Stimulated activated CD8-positive, alpha-beta memory T cell treated with anti-CD3 and anti-CD28 coated beads, Interleukin-7, amount 100 ng/mL, for 48 hours (primary cell): ENCODE measurements around the gene FHOD1.

Experiments
- DNase-seq, 2 donors: peaks; one replicate each; pipeline ENCODE4 v3.0.0-alpha.2; 2020; ENCODE audit warnings: low read depth in 1 of 2; ENCODE audit errors: extremely low read depth in 1 of 2

The FHOD1 gene

DNA sequence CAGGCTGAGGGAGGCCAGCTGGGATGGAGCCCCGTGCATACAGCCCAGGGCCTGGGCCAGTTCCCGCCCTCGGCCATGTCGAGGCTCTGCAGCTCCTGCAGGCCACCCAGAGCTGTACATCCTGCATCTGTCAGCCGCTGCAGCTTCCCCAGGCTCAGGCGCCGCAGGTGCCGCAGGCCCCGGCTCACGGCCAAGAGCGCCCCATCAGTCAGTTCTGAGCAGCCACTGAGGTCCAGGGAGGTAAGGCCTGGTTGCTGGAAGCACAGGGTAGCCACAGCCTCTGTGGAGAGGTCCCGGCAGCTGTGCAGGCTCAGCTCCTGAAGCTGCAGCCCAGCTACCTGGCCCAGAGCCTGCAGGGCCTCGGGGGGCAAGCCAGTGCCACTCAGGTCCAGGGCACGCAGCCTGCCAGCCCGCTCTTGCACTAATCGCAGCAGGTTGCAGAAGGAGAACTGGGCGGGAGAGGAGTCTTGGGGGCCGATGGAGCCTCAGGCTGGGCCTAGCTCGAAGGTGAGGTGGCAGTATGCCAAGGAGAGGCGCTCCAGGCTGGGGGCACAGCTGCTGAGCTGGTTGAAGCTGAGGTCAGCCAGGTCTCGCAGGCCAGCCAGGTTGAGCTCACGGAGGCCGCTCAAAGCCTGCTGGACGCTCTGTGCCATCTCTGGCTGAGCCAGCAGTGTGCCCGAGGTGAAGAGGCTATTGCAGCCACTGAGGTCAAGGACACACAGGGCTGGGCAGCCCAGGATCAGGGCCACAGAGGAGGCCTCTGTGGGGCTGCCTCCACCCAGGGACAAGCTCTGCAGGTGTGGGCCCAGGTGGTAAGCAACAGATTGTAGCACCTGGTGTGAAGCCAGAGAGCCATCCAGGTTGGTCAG lies 37.0 kb downstream of the FHOD1 start:
- no peak for DNase-seq

DNA sequence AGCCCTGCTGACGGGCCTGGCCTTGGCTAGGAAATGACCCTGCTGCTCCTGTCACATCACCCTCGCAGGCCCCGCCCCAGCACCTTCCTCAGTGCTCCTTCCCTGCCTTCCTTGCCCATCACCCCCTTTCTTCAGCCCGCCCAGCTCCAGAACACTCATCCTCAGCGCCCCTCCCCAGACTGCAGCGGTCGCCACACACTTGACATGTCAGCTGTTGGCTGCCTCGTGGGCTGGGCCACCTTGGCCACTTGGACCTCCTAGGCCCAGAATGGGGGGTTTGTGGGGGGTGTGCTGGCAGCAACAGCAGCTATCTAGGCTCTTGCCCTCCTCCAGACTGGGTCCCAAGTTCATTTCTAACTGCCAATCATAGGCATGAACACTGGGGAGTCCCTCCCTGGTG lies 37.7 kb downstream of the FHOD1 start:
- no peak for DNase-seq

DNA sequence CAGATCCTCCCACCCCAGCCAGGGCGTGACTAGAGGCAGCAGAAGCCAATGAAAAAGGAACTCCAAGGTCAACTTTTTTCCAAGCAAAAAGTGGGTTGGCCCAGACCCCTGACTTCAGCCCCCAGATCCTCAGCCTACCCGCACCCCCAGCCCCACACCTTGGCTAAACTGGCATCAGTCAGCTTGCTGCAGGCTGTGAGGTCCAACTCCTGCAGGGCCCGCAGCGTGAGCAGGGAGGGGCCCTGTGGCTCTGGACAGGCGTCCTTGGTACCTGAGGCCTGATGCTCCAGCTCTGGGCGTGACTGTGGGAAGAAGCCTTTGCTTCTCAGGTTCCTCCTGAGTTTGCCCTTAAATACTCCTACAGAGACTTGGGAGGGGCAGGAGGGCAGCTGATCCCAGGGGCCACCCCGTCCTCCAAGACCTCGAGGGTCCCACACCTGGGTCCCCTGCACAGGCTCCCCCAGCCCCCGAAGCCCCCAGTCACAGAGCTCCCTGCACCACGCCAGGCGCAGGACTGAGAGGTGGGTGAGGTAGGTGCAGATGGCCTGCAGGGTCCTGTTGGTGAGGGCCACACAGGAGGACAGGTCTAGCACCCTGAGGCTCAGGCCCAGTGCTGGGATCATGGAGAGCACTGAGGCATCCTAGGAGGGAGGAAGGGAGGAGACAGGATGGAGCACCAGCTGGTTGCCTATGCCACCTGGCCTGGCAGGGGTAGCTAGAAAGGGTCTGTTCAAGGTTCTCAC lies 39.0 kb downstream of the FHOD1 start:
- DNase-seq: no peak

DNA sequence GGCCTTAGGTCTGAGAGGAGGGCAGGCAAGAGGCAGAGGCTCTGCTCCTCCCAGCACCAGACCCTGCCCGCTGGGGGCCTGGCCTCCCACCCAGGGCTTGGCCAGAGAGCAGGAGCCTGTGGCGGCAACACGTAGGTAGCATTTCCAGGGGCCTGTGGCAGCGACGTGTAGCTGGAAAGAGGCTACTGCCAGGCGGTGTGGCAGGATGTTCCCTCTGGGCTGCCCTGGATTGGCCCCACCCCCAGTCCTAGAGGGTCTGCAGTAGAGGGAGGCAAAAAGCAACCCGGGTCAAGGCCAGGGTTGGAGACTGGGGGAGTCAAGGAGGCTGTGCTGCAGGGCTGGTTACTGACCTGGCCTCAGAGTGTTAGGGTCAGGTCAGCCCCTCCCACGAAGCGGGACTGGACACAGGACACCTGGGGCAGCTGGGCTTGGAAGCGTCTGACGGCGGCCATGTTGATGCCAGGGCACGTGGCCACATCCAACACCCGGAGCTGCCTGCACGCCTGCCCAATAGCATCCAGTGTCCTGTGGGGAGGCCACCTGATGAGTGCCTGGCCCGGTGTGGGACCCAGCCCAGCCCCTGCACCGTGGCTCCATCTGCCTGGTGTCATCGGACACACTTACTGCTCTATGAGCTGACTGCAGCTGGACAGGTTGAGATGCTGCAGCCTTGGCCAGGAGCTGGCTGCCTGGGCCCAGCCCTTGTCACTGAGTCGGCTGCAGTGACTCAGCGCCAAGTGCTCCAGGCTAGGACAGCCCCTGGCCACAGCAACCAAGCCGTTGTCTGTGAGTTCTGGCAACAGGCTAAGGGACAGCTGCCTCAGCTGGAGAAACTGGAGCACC lies 39.8 kb downstream of the FHOD1 start:
- no peak for DNase-seq

DNA sequence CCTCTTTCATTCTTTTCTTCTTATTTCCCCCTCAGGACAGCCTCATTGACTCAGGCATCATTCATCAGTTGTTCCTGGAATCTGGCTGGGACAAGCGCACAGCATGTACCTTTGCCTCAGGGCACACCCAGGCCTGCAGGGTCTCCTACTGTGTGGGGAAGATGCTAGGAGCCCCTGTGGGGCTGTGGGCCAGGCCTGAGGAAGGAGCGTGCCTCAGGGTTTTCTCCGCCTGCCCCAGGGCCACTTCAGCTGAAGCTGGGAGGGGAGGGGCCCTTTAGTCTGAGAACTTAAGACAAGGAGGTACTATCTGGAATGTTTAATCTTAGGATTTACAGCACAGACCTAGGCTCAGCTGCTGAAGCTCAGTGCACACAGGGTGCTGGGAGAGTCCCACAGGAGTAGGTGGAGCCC lies 40.4 kb downstream of the FHOD1 start:
- DNase-seq: no peak

DNA sequence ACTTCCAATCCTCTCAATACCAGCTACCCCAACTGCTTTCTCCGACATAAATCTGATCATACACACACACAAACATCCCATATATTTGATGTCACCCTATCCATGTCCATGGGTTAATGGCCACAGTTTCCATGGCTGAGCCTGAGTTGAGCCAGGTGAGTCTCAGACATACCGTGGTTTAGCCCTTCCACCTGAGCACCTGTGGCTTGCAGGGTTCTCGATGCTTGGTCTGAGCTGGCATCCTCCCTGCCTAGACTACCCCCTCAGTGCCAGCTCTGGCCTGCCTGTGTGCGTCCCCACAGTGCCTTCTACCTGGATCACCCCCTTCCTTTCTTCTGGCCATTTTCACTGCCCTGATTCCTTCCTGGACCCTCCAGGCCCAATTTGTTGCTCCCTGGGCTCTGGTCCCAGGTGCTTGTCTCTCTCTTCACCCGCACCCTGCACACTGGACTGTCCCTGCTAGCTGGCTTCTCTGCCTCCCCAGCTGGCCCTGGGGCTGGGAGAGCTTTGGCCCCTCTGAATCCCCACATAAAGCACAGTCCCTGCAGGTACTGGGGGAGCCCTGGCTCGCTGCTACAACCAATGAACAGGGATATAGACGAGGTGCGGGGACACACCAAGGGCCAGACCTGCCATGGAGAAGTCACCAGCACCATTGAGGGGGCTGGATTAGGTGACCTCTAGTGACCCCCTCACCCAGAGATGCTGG lies 41.0 kb downstream of the FHOD1 start:
- no peak for DNase-seq

DNA sequence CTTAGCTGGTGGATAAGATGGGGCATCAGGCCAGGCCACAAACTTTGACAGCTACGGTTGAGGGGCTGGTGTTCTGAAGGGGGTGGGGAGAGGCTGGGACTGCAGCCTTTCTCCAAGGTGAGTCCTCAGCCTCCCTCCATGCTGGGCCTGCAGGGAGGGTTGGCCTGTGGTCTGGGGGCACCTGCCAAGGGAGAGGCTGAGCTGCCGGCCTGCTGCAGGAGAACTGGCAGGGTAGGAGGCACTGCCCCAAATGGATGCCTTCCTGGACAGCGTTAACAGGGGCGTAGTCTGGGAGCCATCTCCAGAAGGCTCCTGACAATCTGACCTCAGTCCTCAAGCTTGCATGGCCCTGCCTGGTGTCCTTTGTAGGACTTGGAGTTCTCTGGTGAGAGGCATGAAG lies 43.2 kb downstream of the FHOD1 start:
- DNase-seq: no peak

DNA sequence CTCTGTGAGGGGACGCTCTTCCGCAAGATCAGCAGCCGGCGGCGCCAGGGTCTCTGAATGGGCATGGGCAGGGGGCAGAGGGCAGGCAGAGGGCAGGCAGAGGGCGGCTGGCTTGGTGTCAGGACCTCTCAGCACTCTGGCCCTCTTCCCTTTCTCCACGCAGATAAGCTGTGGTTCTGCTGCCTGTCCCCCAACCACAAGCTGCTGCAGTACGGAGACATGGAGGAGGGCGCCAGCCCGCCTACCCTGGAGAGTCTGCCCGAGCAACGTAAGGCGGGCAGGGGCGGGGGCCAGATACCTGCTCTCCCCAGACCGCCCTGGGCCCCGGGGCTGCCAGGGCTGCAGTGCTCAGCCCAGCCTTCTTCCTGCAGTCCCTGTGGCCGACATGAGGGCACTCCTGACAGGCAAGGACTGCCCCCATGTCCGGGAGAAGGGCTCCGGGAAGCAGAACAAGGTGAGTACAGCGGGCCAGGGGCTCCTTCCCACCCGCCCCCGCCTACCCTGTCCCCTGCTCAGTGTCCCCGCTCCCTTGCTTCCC lies 44.3 kb downstream of the FHOD1 start:
- no peak for DNase-seq

DNA sequence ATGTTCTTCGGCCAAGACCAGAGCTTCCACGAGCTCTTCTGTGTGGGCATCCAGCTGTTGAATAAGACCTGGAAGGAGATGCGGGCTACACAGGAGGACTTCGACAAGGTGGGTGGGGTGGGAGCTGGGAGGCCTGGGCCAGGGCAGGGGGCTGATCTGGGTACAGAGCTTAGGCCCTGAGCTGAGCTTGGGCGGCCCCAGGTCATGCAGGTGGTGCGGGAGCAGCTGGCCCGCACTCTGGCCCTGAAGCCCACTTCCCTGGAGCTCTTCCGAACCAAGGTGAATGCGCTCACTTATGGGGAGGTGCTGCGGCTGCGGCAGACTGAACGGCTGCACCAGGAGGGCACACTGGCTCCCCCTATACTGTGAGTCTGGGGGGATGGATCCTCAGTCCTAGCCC lies 44.9 kb downstream of the FHOD1 start:
- DNase-seq: no peak

DNA sequence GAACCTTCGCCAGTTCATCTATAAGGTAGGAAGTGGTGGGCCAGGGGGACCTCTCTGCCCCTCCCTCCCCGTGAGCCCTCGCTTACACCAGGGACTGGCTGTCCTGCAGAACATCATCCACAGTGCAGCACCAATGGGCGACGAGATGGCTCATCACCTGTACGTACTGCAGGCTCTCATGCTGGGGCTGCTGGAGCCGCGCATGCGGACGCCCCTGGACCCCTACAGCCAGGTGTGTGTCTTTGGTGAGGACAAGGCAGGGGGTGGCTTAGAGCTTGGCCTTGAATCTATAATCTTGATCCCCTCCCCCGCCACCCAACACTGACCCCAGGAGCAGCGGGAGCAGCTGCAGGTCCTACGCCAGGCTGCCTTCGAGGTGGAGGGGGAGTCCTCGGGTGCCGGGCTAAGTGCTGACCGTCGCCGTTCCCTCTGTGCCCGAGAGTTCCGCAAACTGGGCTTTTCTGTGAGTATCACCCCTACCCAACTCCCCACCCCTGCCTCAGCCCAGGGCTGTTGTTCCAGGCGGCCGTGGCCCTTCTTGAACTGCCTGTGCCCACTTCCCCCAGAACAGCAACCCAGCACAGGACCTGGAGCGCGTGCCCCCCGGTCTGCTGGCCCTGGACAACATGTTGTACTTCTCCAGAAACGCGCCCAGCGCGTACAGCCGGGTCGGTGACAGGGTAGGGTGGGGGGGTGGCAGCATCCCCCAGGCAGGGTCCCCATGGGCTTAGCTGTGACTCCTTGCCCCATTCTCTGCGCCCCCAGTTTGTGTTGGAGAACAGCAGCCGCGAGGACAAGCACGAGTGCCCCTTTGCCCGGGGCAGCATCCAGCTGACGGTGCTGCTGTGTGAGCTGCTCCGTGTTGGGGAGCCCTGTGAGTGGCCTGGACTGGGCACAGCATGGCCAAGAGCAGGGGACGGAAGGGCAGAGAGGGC lies 45.6 kb downstream of the FHOD1 start:
- no peak for DNase-seq

DNA sequence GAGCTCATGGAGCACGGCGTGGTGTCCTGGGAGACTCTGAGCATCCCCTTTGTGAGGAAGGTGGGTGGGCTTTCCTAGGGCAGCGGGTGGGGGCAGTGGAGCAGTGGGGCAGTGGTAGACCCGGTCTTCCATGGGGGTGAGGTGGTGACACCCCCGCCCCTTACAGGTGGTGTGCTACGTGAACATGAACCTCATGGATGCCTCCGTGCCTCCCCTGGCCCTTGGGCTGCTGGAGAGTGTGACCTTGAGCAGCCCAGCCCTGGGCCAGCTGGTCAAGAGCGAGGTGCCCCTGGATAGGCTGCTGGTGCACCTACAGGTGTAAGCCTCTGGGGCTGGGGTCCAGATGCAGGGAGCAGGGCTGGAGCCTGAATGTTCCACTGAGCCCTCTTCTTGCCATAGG lies 46.8 kb downstream of the FHOD1 start:
- DNase-seq: no peak

DNA sequence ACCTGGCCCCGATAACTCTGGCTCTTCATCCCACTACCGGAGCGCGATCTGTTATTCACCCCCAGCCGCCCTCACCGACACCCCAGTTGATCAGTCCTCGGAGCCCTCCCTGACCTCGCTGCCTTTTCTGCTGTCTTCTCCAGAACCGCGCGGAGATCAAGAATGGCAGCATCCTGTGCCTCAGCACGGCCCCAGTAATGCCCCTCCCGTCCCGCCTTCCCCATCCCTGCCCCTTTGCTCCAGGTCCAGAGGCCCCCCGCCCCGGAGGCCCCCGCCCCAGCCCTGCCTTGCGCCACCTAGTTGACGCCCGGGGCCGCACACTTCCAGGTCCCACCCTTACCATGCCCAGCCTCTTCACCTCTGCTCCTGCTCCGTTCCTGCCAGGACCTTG lies 47.5 kb downstream of the FHOD1 start:
- DNase-seq: no peak

DNA sequence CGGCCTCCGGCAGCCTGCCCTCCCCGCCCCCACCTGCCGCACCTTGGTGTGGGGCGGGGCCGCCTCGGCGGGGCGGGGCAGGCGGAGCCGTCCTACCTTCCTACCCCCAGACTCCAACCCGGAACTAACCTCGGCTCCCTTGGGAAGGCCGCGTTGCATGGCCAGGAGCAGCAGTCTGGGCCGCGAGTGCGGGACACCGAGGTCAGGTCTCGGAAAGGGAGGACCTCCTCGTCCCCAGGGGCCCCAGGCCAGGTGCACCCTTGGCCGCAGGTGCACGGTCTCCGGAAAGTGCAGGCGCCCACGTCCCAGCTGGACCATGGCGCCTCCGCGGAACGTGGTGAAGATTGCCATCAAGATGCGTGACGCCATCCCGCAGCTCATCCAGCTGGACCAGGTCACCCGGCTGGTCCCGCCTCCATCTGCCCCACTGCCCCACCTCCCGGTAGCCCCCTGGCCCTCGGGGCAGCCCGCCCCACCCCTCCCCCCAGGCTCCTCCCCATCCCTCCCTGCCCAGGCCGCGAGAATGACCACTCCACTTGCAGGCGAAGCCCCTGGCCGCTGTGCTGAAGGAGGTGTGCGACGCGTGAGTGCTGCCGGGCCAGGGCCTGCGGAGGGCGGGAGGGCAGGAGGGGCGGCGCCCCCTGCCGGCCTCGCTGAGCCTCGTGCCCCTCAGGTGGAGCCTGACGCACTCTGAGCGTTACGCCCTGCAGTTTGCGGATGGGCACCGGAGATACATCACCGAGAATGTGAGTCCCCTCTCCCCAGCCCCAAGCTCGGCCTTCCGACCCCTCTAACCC lies 48.1 kb downstream of the FHOD1 start, which contains the start of gene ELMO3:
Gene ELMO3 (plus strand): TSS at position 121 of the 797 bp plus-strand sequence. CDS start 196 bp downstream, at position 317.
- no peak for DNase-seq

DNA sequence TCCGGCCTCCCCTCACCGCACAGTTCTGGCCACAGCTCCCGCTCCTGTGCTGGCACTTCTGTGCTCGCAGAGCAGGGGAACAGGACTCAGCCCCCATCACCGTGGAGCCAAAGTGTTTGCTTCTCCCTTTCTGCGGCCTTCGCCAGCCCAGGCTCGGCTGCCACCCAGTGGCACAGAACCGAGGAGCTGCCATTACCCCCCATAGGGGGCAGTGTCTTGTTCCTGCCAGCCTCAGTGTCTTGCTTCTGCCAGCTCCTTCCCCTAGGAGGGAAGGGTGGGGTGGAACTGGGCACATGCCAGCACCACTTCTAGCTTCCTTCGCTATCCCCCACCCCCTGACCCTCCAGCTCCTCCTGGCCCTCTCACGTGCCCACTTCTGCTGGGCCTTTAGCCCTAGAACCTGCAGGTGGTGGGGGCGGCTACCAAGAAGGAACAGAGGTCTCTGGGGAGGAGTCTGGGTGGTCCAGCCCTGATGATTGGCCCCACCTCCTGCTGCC lies 49.0 kb downstream of the FHOD1 start:
- no peak for DNase-seq

DNA sequence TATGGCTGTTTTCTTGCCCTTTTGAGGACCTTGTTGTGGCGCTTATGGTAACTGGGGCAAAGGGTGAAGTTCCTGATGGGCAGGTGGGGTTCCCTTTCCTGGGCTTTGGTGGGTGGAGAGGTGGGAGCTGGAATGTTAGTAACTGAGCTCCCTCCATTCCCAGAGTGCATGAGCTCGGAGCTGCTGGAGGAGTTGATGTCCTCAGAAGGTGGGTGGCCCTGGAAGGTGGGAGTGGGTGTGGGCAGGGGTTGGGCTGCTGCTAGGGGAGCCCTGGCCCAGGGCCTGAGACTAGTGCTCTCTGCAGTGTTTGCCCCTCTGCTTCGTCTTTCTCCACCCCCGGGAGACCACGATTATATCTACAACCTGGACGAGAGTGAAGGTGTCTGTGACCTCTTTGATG lies 49.6 kb downstream of the FHOD1 start:
- no peak for DNase-seq

DNA sequence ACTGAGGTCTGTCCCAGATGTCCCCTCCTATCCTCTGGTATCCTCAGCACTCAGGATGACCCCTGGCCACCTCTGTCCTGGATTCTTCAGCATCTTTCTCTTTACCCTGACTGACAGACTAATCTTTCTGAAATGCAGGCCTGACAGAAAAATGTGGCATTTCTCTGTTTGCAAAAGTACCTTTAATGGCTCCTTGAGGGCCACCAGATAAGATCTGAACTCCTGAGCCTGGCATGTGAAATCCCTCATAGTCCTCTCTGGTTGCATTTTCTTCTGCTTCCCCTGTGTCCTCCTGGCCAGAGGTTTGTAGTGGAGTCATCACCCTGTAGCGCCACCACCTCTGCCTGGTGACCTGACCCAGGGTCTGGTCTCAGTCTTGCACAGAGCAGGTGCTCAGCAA lies 50.4 kb downstream of the FHOD1 start:
- no peak for DNase-seq

DNA sequence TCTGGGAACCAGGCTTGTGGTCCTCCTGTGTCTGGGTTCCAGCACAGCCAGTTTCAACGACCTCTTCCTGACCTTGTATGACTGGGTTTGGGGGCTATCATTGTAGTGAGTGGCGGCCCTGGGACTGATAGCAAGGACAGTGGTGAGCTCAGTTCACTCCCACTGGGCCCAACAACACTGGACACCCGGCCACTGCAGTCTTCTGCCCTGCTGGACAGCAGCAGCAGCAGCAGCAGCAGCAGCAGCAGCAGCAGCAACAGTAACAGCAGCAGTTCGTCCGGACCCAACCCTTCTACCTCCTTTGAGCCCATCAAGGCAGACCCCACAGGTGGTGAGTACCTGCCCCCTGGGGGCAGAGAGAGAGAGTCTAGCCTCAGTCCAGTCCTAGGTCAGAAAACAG lies 51.6 kb downstream of the FHOD1 start:
- no peak for DNase-seq

DNA sequence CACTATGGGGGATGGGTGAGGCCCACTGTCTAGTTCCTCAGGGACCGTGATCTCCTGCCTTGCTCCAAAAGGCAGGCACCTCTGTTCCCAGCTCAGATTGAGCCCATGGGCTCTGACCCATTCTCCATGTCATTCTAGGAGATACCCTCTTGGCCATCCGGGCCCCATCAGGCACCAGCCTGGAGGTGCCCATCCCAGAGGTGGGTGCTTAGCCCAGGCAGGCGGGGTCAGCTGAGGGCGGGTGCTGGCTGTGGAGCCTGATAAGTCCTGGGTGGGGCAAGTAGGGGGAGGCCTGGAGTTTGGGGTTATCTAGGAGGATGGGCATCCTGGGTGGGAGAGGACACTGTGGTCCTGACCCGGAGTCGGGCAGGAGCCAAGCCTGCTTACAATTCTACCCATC lies 53.0 kb downstream of the FHOD1 start:
- no peak for DNase-seq
